KMS-11 (cell line): ENCODE data around the gene PHF20.
"Not testable (repeated sequence)": the region's sequence is repeated elsewhere in the genome, so short reads cannot be mapped to it uniquely, and the experiment has no call there.

Experiments used
- H2AFZ ChIP-seq: fragments of 200-600 bp; sonication (generic); 2 replicates; pipeline ENCODE4 v1.6.1; 2016; ENCODE audit warnings: antibody characterized with exemption, mixed run types, low read depth
- H3K27ac ChIP-seq: fragments of 200-600 bp; sonication (generic); 2 replicates; pipeline ENCODE4 v1.6.1; 2016; ENCODE audit warnings: mild to moderate bottlenecking, mixed run types
- H3K27me3 ChIP-seq: fragments of 200-600 bp; sonication (generic); 2 replicates; pipeline ENCODE4 v1.6.1; 2017; ENCODE audit warnings: mild to moderate bottlenecking, low read depth, mixed run types, moderate library complexity; ENCODE audit not compliant: insufficient read depth
- H3K36me3 ChIP-seq: fragments of 200-600 bp; sonication (generic); 2 replicates; pipeline ENCODE4 v1.6.1; 2017; ENCODE audit warnings: mild to moderate bottlenecking, mixed run types; ENCODE audit not compliant: insufficient read depth
- H3K4me1 ChIP-seq: fragments of 200-600 bp; sonication (generic); 2 replicates; pipeline ENCODE4 v1.6.1; 2016; ENCODE audit warnings: mild to moderate bottlenecking, low read depth, mixed run types; ENCODE audit not compliant: poor library complexity, severe bottlenecking
- H3K4me2 ChIP-seq: fragments of 200-600 bp; sonication (generic); 2 replicates; pipeline ENCODE4 v1.7.0; 2016; ENCODE audit warnings: mild to moderate bottlenecking, mixed run types
- H3K4me3 ChIP-seq: fragments of 200-600 bp; sonication (generic); IDR thresholded peaks from 2 replicates; pipeline ENCODE4 v1.6.1; 2017; ENCODE audit warnings: low read depth, low read length, mixed read lengths; ENCODE audit not compliant: insufficient read depth
- H3K79me2 ChIP-seq: fragments of 200-600 bp; sonication (generic); 2 replicates; pipeline ENCODE4 v1.6.1; 2016; ENCODE audit warnings: low read depth, mixed run types; ENCODE audit not compliant: insufficient read depth
- H3K9ac ChIP-seq: fragments of 200-600 bp; sonication (generic); 2 replicates; pipeline ENCODE4 v1.6.1; 2016; ENCODE audit warnings: mild to moderate bottlenecking, mixed run types
- H4K20me1 ChIP-seq: fragments of 200-600 bp; sonication (generic); 2 replicates; pipeline ENCODE4 v1.6.1; 2016; ENCODE audit warnings: mild to moderate bottlenecking, mixed run types; ENCODE audit not compliant: insufficient read depth
- CTCF ChIP-seq: fragments of 200-600 bp; sonication (generic); conservative IDR thresholded peaks from 2 replicates; pipeline ENCODE4 v1.6.1; 2017; ENCODE audit warnings: low read depth, mild to moderate bottlenecking, antibody characterized with exemption, low read length, moderate library complexity, mixed read lengths

PHF20 gene

GRCh38 chr20:35988910-35989463 lies 217.2 kb downstream of the PHF20 start:
- Histone ChIP-seq H3K79me2 (no peaks in the 10 kb centered on the region), H3K36me3 (no peaks in the 10 kb centered on the region), H3K4me2 (no peak overlapping the region), H2AFZ (no peak overlapping the region), H3K9ac (no peak overlapping the region), H3K4me3 (no peak overlapping the region), H4K20me1 (no peaks in the 10 kb centered on the region), H3K27me3 (no peaks in the 10 kb centered on the region), H3K27ac (no peak overlapping the region), H3K4me1 (peaks cover 22% of the 10 kb centered on the region)
- no peak for TF ChIP-seq CTCF

- H2AFZ ChIP-seq, result no peak overlapping the region
- H3K79me2 ChIP-seq, result no peaks in the 10 kb centered on the region
- no peaks in the 10 kb centered on the region for H3K36me3 ChIP-seq
- no peak overlapping the region for H3K4me2 ChIP-seq
- H3K4me1 ChIP-seq, result peaks cover 33% of the 10 kb centered on the region
- H4K20me1 ChIP-seq, result no peaks in the 10 kb centered on the region
- no peak overlapping the region for H3K27ac ChIP-seq
- no peak overlapping the region for H3K9ac ChIP-seq
- no peak overlapping the region for H3K4me3 ChIP-seq
- peak; percentile 69 for TF ChIP-seq CTCF
- H3K27me3 ChIP-seq, result no peaks in the 10 kb centered on the region
Observed at GRCh38 chr20:35991142-35991771, 219.4 kb downstream of the PHF20 start.

- H2AFZ ChIP-seq, result peak overlapping the region; percentile 14
- no peak overlapping the region for H3K4me3 ChIP-seq
- H3K9ac ChIP-seq, result no peak overlapping the region
Observed at GRCh38 chr20:35992713-35993335, 221.0 kb downstream of the PHF20 start.

GRCh38 chr20:35994994-35995453 lies 223.2 kb downstream of the PHF20 start:
- Histone ChIP-seq H2AFZ (no peak overlapping the region), H3K36me3 (no peaks in the 10 kb centered on the region), H3K4me1 (peaks cover 33% of the 10 kb centered on the region), H4K20me1 (no peaks in the 10 kb centered on the region), H3K27ac (no peak overlapping the region), H3K4me3 (no peak overlapping the region), H3K79me2 (no peaks in the 10 kb centered on the region), H3K4me2 (no peak overlapping the region), H3K9ac (no peak overlapping the region), H3K27me3 (no peaks in the 10 kb centered on the region)
- TF ChIP-seq CTCF, result peak; percentile 97

More at GRCh38 chr20:35992713-35993335, 221.0 kb downstream of the PHF20 start:
- no peaks in the 10 kb centered on the region for H3K36me3 ChIP-seq
- H3K27me3 ChIP-seq, result no peaks in the 10 kb centered on the region
- no peak overlapping the region for H3K27ac ChIP-seq
- H3K4me1 ChIP-seq, result peaks cover 33% of the 10 kb centered on the region
- no peaks in the 10 kb centered on the region for H3K79me2 ChIP-seq
- no peaks in the 10 kb centered on the region for H4K20me1 ChIP-seq
- H3K4me2 ChIP-seq, result peak overlapping the region; percentile 6; the same call in 1 of the 2 replicates
- peak; percentile 97 for TF ChIP-seq CTCF

GRCh38 chr20:35996492-35996891 lies 224.7 kb downstream of the PHF20 start:
- not testable (repeated sequence) for H3K36me3 ChIP-seq, H3K9ac ChIP-seq, H3K79me2 ChIP-seq, H3K27me3 ChIP-seq, H2AFZ ChIP-seq, H3K4me2 ChIP-seq, H3K27ac ChIP-seq, H3K4me3 ChIP-seq, H4K20me1 ChIP-seq
- H3K4me1 ChIP-seq, result peaks cover 26% of the 10 kb centered on the region
